OCI-LY1 (cell line): Measurements from ENCODE around the gene OR51A7.

Source experiments
- H2AFZ ChIP-seq: fragments of 200-600 bp; sonication (generic), shearing (Covaris generic); 2 replicates; pipeline ENCODE4 v1.6.0; 2014; ENCODE audit warnings: antibody characterized with exemption, mild to moderate bottlenecking, low read length
- H3F3A ChIP-seq: fragments of 200-600 bp; sonication (generic), shearing (Covaris generic); 2 replicates; pipeline ENCODE4 v1.6.0; 2014; ENCODE audit warnings: mild to moderate bottlenecking, antibody characterized with exemption, low read length, moderate library complexity; ENCODE audit not compliant: insufficient read depth
- H3K27ac ChIP-seq: fragments of 200-600 bp; sonication (generic); 2 replicates; pipeline ENCODE4 v1.5.1; 2014; ENCODE audit warnings: low read length, mixed run types, mild to moderate bottlenecking, low read depth; ENCODE audit not compliant: poor library complexity, severe bottlenecking
- H3K27me3 ChIP-seq: fragments of 200-600 bp; sonication (generic); 2 replicates; pipeline ENCODE4 v1.6.0; 2014; ENCODE audit warnings: antibody characterized with exemption, mild to moderate bottlenecking, low read length, moderate library complexity; ENCODE audit not compliant: insufficient read depth
- H3K36me3 ChIP-seq: fragments of 200-600 bp; sonication (generic); 2 replicates; pipeline ENCODE4 v1.6.1; 2014; ENCODE audit warnings: mild to moderate bottlenecking, antibody characterized with exemption, low read length, moderate library complexity, mixed read lengths; ENCODE audit not compliant: insufficient read depth
- H3K4me1 ChIP-seq: fragments of 200-600 bp; sonication (generic); 2 replicates; pipeline ENCODE4 v1.5.1; 2014; ENCODE audit warnings: mild to moderate bottlenecking, low read length, moderate library complexity; ENCODE audit not compliant: insufficient read depth, severe bottlenecking
- H3K4me2 ChIP-seq: fragments of 200-600 bp; sonication (generic), shearing (Covaris generic); 2 replicates; pipeline ENCODE4 v1.6.1; 2014; ENCODE audit warnings: low read length
- H3K4me3 ChIP-seq: fragments of 200-600 bp; sonication (generic); 2 replicates; pipeline ENCODE4 v1.5.1; 2014; ENCODE audit warnings: low read length, low read depth, mild to moderate bottlenecking, mixed read lengths; ENCODE audit not compliant: poor library complexity, severe bottlenecking
- H3K79me2 ChIP-seq: fragments of 200-600 bp; shearing (Covaris generic); 2 replicates; pipeline ENCODE4 v1.6.1; 2016; ENCODE audit warnings: mixed run types, low read length, mixed read lengths; ENCODE audit not compliant: insufficient read depth
- H3K9ac ChIP-seq: fragments of 200-600 bp; sonication (generic), shearing (Covaris generic); 2 replicates; pipeline ENCODE4 v1.6.1; 2014; ENCODE audit warnings: mild to moderate bottlenecking, low read length, mixed read lengths
- H3K9me2 ChIP-seq: fragments of 200-600 bp; sonication (generic), shearing (Covaris generic); 2 replicates; pipeline ENCODE4 v1.6.1; 2014; ENCODE audit warnings: low read depth, mild to moderate bottlenecking, low read length, mixed read lengths
- H3K9me3 ChIP-seq: fragments of 200-600 bp; shearing (Covaris generic); 2 replicates; pipeline ENCODE4 v1.6.1; 2014; ENCODE audit warnings: low read length, mixed read lengths
- H4K20me1 ChIP-seq: fragments of 200-600 bp; sonication (generic), shearing (Covaris generic); 2 replicates; pipeline ENCODE4 v1.6.0; 2016; ENCODE audit warnings: mild to moderate bottlenecking, low read length; ENCODE audit not compliant: insufficient read depth
- EZH2 ChIP-seq: fragments of 200-600 bp; sonication (generic), shearing (Covaris generic); IDR thresholded peaks from 2 replicates; pipeline ENCODE4 v1.8.0; 2017; ENCODE audit warnings: borderline replicate concordance, mixed run types, mild to moderate bottlenecking, antibody characterized with exemption, low read length, moderate library complexity, mixed read lengths
- TF ChIP-seq, protein P1 (sequence below): fragments of 200-600 bp; sonication (generic), shearing (Covaris generic); IDR thresholded peaks from 2 replicates; pipeline ENCODE4 v1.5.1; 2017; ENCODE audit warnings: mild to moderate bottlenecking, antibody characterized with exemption, low read length, moderate library complexity, mixed read lengths

OR51A7 gene

DNA sequence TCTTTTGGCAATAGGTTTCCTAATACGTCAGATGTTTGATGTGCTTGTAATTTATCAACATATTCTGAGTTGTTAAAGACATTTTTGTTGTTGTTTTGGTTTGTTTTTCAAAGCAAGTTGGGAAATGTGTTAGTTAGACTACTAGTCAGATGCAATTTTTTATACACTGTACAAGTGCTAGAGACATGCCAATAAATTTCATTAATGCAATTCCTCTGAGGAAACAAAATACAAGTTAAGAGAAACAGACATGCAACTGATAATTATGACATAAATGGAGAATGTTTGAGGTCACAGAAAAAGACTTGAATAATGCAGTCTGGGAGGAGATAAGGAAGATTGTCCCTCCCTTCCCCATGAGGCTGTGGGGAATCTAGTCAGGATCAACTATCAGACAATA lies 16.0 kb upstream of the OR51A7 start:
- no peak overlapping the region for H3K27ac ChIP-seq
- no peaks in the 10 kb centered on the region for H3F3A ChIP-seq
- no peaks in the 10 kb centered on the region for H3K9me2 ChIP-seq

DNA sequence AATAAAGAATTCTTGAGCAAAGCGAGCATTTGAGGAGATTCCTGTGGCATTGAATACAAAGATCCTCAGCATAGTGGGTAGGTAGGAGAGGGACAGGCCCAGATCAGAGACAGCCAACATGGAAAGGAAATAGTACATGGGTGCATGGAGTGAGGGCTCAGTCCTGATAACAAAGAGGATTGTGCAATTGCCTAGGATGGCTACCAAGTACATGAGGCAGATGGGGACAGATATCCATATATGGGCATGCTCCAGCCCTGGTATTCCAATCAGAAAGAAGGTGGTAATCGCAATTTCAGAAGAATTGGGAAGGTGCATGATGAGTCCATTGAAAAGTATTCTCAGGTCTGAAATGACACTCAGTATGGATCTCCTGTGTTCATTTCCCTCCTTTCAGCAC lies 13.3 kb upstream of the OR51A7 start:
- no peak overlapping the region for H3K4me3 ChIP-seq
- no peak overlapping the region for H3K27ac ChIP-seq
- no peak overlapping the region for H3K9ac ChIP-seq
- no peaks in the 10 kb centered on the region for H3K9me3 ChIP-seq
- no peaks in the 10 kb centered on the region for H4K20me1 ChIP-seq
- no peak for TF ChIP-seq EZH2
- TF ChIP-seq, protein P1, sequence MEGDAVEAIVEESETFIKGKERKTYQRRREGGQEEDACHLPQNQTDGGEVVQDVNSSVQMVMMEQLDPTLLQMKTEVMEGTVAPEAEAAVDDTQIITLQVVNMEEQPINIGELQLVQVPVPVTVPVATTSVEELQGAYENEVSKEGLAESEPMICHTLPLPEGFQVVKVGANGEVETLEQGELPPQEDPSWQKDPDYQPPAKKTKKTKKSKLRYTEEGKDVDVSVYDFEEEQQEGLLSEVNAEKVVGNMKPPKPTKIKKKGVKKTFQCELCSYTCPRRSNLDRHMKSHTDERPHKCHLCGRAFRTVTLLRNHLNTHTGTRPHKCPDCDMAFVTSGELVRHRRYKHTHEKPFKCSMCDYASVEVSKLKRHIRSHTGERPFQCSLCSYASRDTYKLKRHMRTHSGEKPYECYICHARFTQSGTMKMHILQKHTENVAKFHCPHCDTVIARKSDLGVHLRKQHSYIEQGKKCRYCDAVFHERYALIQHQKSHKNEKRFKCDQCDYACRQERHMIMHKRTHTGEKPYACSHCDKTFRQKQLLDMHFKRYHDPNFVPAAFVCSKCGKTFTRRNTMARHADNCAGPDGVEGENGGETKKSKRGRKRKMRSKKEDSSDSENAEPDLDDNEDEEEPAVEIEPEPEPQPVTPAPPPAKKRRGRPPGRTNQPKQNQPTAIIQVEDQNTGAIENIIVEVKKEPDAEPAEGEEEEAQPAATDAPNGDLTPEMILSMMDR: no peak
- no peaks in the 10 kb centered on the region for H3K36me3 ChIP-seq
- no peaks in the 10 kb centered on the region for H3K9me2 ChIP-seq
- no peaks in the 10 kb centered on the region for H3F3A ChIP-seq
- H2AFZ ChIP-seq: no peak overlapping the region
- H3K4me2 ChIP-seq: no peak overlapping the region
- no peaks in the 10 kb centered on the region for H3K4me1 ChIP-seq
- no peaks in the 10 kb centered on the region for H3K27me3 ChIP-seq
- H3K79me2 ChIP-seq: no peaks in the 10 kb centered on the region

More for the DNA sequence above, 16.0 kb upstream of the OR51A7 start:
- H3K36me3 ChIP-seq: no peaks in the 10 kb centered on the region
- H3K4me3 ChIP-seq: no peak overlapping the region
- H3K9me3 ChIP-seq: no peaks in the 10 kb centered on the region
- no peak overlapping the region for H3K9ac ChIP-seq
- H3K79me2 ChIP-seq: no peaks in the 10 kb centered on the region
- no peak overlapping the region for H2AFZ ChIP-seq
- no peaks in the 10 kb centered on the region for H4K20me1 ChIP-seq
- TF ChIP-seq, protein P1: no peak
- TF ChIP-seq EZH2: no peak
- H3K27me3 ChIP-seq: no peaks in the 10 kb centered on the region
- no peak overlapping the region for H3K4me2 ChIP-seq
- H3K4me1 ChIP-seq: no peaks in the 10 kb centered on the region

DNA sequence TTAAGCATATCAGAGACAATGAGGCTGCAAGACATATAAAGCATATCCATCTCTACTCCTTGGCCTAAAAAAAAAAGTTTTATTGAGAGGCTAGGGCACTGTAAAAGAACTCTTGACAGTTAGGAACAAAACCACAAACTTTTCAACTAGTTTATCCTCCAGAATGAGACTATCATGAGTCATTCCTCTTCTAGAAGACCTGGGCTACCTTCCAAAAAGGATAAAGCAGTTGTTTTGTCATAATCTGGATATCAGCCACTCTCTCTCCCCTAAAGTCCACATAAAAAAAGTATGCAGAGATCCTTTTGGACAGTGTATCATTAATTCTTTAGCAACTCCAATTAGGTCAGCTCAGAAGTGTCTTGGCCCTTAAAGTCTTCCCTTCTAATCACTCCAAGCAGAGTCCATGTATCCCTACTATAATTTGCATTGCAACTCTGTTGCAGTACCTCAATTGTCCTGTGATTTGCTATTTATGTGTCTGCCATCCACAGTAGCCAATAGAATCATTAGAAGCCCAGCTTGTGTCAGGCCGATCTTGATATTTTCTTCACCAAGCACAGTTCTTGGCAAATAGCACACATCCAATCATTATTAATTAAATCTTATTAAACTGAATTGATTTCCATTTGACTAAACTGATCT lies 11.5 kb upstream of the OR51A7 start:
- no peaks in the 10 kb centered on the region for H3K79me2 ChIP-seq
- H3K4me2 ChIP-seq: no peak overlapping the region
- H3K27ac ChIP-seq: no peak overlapping the region
- H3K9me2 ChIP-seq: no peaks in the 10 kb centered on the region
- H3K4me3 ChIP-seq: no peak overlapping the region
- no peaks in the 10 kb centered on the region for H3K9me3 ChIP-seq
- TF ChIP-seq EZH2: no peak
- TF ChIP-seq, protein P1: no peak
- H3K36me3 ChIP-seq: no peaks in the 10 kb centered on the region
- H3K9ac ChIP-seq: no peak overlapping the region
- no peaks in the 10 kb centered on the region for H3F3A ChIP-seq
- no peak overlapping the region for H2AFZ ChIP-seq
- no peaks in the 10 kb centered on the region for H3K27me3 ChIP-seq
- H4K20me1 ChIP-seq: no peaks in the 10 kb centered on the region
- H3K4me1 ChIP-seq: no peaks in the 10 kb centered on the region
